B cell (primary cell): Measurements from ENCODE around the gene GAREM1. TPM values are rescaled to one million over a fixed set of nuclear protein-coding genes. Genes with fewer than 3 reads are reported as not detected.

Experiments
- ATAC-seq: fragments of 200-7000 bp; cut with Tn5 transposase; one replicate; pipeline ENCODE4 v1.10.0; 2021; ENCODE audit warnings: low read depth, mild to moderate bottlenecking, moderate number of reproducible peaks, moderate library complexity
- CTCF ChIA-PET: fragments of 350-600 bp; sonication (Branson Sonifier 250); formaldehyde crosslinking; loops from one replicate; lab custom pipeline; 2021; ENCODE audit warnings: antibody characterized with exemption, inconsistent platforms; lab: Charles Lee
- POLR2A ChIA-PET: fragments of 350-600 bp; sonication (Branson Sonifier 250); formaldehyde crosslinking; loops from one replicate; lab custom pipeline; 2021; ENCODE audit warnings: antibody characterized with exemption; lab: Charles Lee
- DNase-seq: peaks from one replicate; pipeline ENCODE4 v3.0.0; 2013
- H2AFZ ChIP-seq: 2 replicates; pipeline ENCODE4 v1.6.1; 2012; ENCODE audit warnings: mild to moderate bottlenecking, low read depth, low read length; ENCODE audit not compliant: insufficient read depth, poor library complexity, severe bottlenecking
- H3K27ac ChIP-seq, 2 donors: 1 replicate in 1 of 2; 2 replicates in 1 of 2; pipeline ENCODE4 v1.5.1; 2012 to 2013; ENCODE audit warnings: low read length in 2 of 2, mild to moderate bottlenecking in 2 of 2, moderate library complexity in 1 of 2
- H3K27me3 ChIP-seq, 4 experiments: fragments of 200-600 bp in 1 of 4; sonication (generic) in 1 of 4; replicated peaks in 1 of 4; 1 replicate in 2 of 4; 2 replicates in 2 of 4; pipeline versions ENCODE4 v1.6.1 to v1.7.0; 2013 to 2016; ENCODE audit warnings: low read length in 3 of 4, mild to moderate bottlenecking in 2 of 4, mixed read lengths in 1 of 4, moderate library complexity in 1 of 4; ENCODE audit not compliant: insufficient read depth in 4 of 4, control insufficient read depth in 3 of 4; ENCODE audit errors: control extremely low read depth in 1 of 4
- H3K36me3 ChIP-seq, 2 experiments: replicated peaks in 1 of 2; 1 replicate in 1 of 2; 2 replicates in 1 of 2; pipeline versions ENCODE4 v1.6.1 to v1.7.1; 2013; ENCODE audit warnings: low read length in 1 of 2; ENCODE audit not compliant: insufficient read depth in 2 of 2, control insufficient read depth in 1 of 2; ENCODE audit errors: control extremely low read depth in 1 of 2, extremely low read depth in 1 of 2
- H3K4me1 ChIP-seq, 2 donors: fragments of 200-600 bp in 1 of 2; sonication (generic) in 1 of 2; 1 replicate in 1 of 2; 2 replicates in 1 of 2; pipeline versions ENCODE4 v1.5.1 to v1.6.1; 2013 to 2017; ENCODE audit warnings: low read length in 2 of 2; ENCODE audit not compliant: control insufficient read depth in 2 of 2, insufficient read depth in 2 of 2
- H3K4me2 ChIP-seq: replicated peaks from 2 replicates; pipeline ENCODE3; 2012; ENCODE audit warnings: mild to moderate bottlenecking, low read depth, low read length; ENCODE audit not compliant: poor library complexity, severe bottlenecking
- H3K4me3 ChIP-seq, 5 experiments: fragments of 200-600 bp in 1 of 5; sonication (generic) in 1 of 5; 1 replicate in 3 of 5; 2 replicates in 2 of 5; pipeline versions ENCODE4 v1.5.1 to v1.7.0; 2011 to 2016; ENCODE audit warnings: low read length in 4 of 5, mild to moderate bottlenecking in 4 of 5, low read depth in 2 of 5, control low read depth in 1 of 5, moderate library complexity in 1 of 5; ENCODE audit not compliant: insufficient read depth in 1 of 5; ENCODE audit errors: control extremely low read depth in 1 of 5, extremely low read depth in 1 of 5
- H3K79me2 ChIP-seq: fragments of 200-600 bp; sonication (generic); one replicate; pipeline ENCODE4 v1.6.0; 2016; ENCODE audit warnings: low read length; ENCODE audit not compliant: control insufficient read depth, insufficient read depth
- H3K9ac ChIP-seq: fragments of 200-600 bp; sonication (generic); 2 replicates; pipeline ENCODE4 v1.6.1; 2017; ENCODE audit warnings: mild to moderate bottlenecking, low read length, moderate library complexity
- H3K9me3 ChIP-seq, 3 donors: one replicate each; pipeline versions ENCODE4 v1.6.1 to v1.7.1; 2013; ENCODE audit warnings: low read length in 2 of 3; ENCODE audit not compliant: control insufficient read depth in 2 of 3, insufficient read depth in 1 of 3; ENCODE audit errors: control extremely low read depth in 1 of 3
- H4K20me1 ChIP-seq: 2 replicates; pipeline ENCODE4 v1.6.0; 2012; ENCODE audit warnings: mild to moderate bottlenecking, low read length; ENCODE audit not compliant: insufficient read depth, control insufficient read depth, poor library complexity, severe bottlenecking
- H3K27ac Mint-ChIP-seq: one replicate; pipeline ENCODE4 v1.8.0; 2021; ENCODE audit warnings: mixed read lengths
- H3K27me3 Mint-ChIP-seq: one replicate; pipeline ENCODE4 v1.8.0; 2021; ENCODE audit warnings: mixed read lengths
- H3K4me1 Mint-ChIP-seq: one replicate; pipeline ENCODE4 v1.8.0; 2021; ENCODE audit warnings: mixed read lengths
- H3K4me3 Mint-ChIP-seq: one replicate; pipeline ENCODE4 v1.8.0; 2021; ENCODE audit warnings: mixed read lengths
- H3K9me3 Mint-ChIP-seq: one replicate; pipeline ENCODE4 v1.8.0; 2022; ENCODE audit warnings: mixed read lengths; ENCODE audit not compliant: insufficient read depth
- EZH2 ChIP-seq: IDR thresholded peaks from 2 replicates; pipeline ENCODE4 v1.6.1; 2012; ENCODE audit warnings: borderline replicate concordance, low read depth, mild to moderate bottlenecking, moderate library complexity, low read length; ENCODE audit not compliant: insufficient read depth, poor library complexity, severe bottlenecking
- WGBS: methylation state at CpG from one replicate; pipeline ENCODE4 v1.1.5; 2013; ENCODE audit warnings: missing lambda C conversion rate; ENCODE audit not compliant: insufficient coverage; 5-methylcytosine and 5-hydroxymethylcytosine counted together
- intact Hi-C: fragments of 100-400 bp; cut with micrococcal nuclease; formaldehyde crosslinking; loops from one replicate; pipeline ENCODE4 v1.10.0; 2022
- polyA plus RNA-seq: library from polyadenylated mRNA; depleted of rRNA; stranded (reverse); fragments of >200 nt; gene quantifications from 2 replicates; pipeline ENCODE4 v1.2.3, GENCODE V29; 2012
- total RNA-seq, 2 donors: library from RNA; stranded (reverse); fragments of 120-200 nt in 1 of 2; gene quantifications; 1 replicate in 1 of 2; 2 replicates in 1 of 2; pipeline versions ENCODE4 v1.2.3 to v1.2.4, GENCODE V29; 2013 to 2022
- TF ChIP-seq, protein P1 (sequence below): fragments of 200-600 bp; IDR thresholded peaks from one replicate; pipeline ENCODE4 v1.8.0; 2022; ENCODE audit warnings: antibody characterized with exemption, mild to moderate bottlenecking

The GAREM1 gene
- total and polyA plus RNA-seq, 2 donors (not counting 1 experiment from before 2014, with no cell fraction given), result not detected

DNA sequence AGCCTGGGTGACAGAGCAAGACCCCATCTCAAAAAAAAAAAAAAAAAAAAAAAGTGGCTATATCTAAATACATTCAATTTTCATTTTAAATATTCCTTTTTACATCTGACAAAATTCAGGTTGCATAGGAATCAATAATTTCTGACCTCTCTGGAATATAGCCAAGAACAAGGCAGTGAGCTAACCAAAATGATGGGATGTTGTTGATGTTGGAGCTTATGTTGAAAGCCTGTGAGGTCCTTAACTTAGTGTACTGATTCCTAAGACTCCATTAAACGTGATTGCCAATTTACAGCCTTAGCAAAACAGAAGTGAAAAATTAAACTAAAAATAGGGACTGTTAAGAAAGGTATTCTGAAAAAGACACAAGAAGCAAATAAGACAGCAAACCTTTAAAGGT is 171.2 kb downstream of the GAREM1 start:
- H4K20me1 ChIP-seq, result no peaks in the 10 kb centered on the region
- intact Hi-C loops, result no loop called here
- no peak overlapping the region for H3K4me3 ChIP-seq
- no peaks in the 10 kb centered on the region for H3K4me1 ChIP-seq
- ChIA-PET POLR2A (no interaction called here), CTCF (no interaction called here)
- H3K27me3 ChIP-seq, result no peaks in the 10 kb centered on the region
- no peaks in the 10 kb centered on the region for H3K9me3 ChIP-seq
- no peak overlapping the region for H3K9ac ChIP-seq
- H3K27ac ChIP-seq, result no peak overlapping the region
- H2AFZ ChIP-seq, result no peak overlapping the region
- ATAC-seq, result no peak
- H3K4me2 ChIP-seq, result no peak overlapping the region
- no peak overlapping the region for H3K27ac Mint-ChIP-seq
- no peaks in the 10 kb centered on the region for H3K36me3 ChIP-seq
- no peak for DNase-seq
- H3K4me1 Mint-ChIP-seq, result no peaks in the 10 kb centered on the region
- H3K79me2 ChIP-seq, result no peaks in the 10 kb centered on the region
- no peak for TF ChIP-seq EZH2
- TF ChIP-seq, protein P1, sequence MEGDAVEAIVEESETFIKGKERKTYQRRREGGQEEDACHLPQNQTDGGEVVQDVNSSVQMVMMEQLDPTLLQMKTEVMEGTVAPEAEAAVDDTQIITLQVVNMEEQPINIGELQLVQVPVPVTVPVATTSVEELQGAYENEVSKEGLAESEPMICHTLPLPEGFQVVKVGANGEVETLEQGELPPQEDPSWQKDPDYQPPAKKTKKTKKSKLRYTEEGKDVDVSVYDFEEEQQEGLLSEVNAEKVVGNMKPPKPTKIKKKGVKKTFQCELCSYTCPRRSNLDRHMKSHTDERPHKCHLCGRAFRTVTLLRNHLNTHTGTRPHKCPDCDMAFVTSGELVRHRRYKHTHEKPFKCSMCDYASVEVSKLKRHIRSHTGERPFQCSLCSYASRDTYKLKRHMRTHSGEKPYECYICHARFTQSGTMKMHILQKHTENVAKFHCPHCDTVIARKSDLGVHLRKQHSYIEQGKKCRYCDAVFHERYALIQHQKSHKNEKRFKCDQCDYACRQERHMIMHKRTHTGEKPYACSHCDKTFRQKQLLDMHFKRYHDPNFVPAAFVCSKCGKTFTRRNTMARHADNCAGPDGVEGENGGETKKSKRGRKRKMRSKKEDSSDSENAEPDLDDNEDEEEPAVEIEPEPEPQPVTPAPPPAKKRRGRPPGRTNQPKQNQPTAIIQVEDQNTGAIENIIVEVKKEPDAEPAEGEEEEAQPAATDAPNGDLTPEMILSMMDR, result no peak
- no peaks in the 10 kb centered on the region for H3K9me3 Mint-ChIP-seq
- peaks cover 9% of the 10 kb centered on the region for H3K27me3 Mint-ChIP-seq
- WGBS, result no CpG with 5 or more reads among the region's 1 CpG
- no peak overlapping the region for H3K4me3 Mint-ChIP-seq

GRCh38 chr18:32298171-32298667 is 172.5 kb downstream of the GAREM1 start:
- no peaks in the 10 kb centered on the region for H3K36me3 ChIP-seq
- no peak overlapping the region for H3K27ac Mint-ChIP-seq
- no CpG with 5 or more reads among the region's 6 CpGs for WGBS
- H3K9me3 Mint-ChIP-seq, result no peaks in the 10 kb centered on the region
- ATAC-seq, result no peak
- H2AFZ ChIP-seq, result no peak overlapping the region
- no peak for DNase-seq
- H4K20me1 ChIP-seq, result no peaks in the 10 kb centered on the region
- no peaks in the 10 kb centered on the region for H3K9me3 ChIP-seq
- no peak overlapping the region for H3K4me3 ChIP-seq
- ChIA-PET POLR2A (no interaction called here), CTCF (no interaction called here)
- no peaks in the 10 kb centered on the region for H3K27me3 ChIP-seq
- TF ChIP-seq, protein P1, result no peak
- no peak for TF ChIP-seq EZH2
- no peaks in the 10 kb centered on the region for H3K4me1 Mint-ChIP-seq
- H3K27me3 Mint-ChIP-seq, result peaks cover 9% of the 10 kb centered on the region
- H3K27ac ChIP-seq, result no peak overlapping the region
- no peak overlapping the region for H3K4me2 ChIP-seq
- no peak overlapping the region for H3K9ac ChIP-seq
- H3K4me3 Mint-ChIP-seq, result no peak overlapping the region
- intact Hi-C loops, result no loop called here
- H3K79me2 ChIP-seq, result no peaks in the 10 kb centered on the region
- H3K4me1 ChIP-seq, result no peaks in the 10 kb centered on the region
